Naive thymus-derived CD8-positive, alpha-beta T cell (primary cell): Measurements from ENCODE around the gene OR51E2. TPM values are rescaled to one million over a fixed set of nuclear protein-coding genes. Genes with fewer than 3 reads are reported as not detected.

Experiments used
- ATAC-seq, 2 donors: fragments of 150-1000 bp; cut with Tn5 transposase in 1 of 2; sonication (Bioruptor Pico), chemical (Tn5 transposase) in 1 of 2; 1 replicate in 1 of 2; 2 replicates in 1 of 2; pipeline ENCODE4 v1.10.0; 2021; ENCODE audit warnings: mild to moderate bottlenecking in 2 of 2, moderate library complexity in 2 of 2
- POLR2A ChIA-PET: fragments of 350-600 bp; sonication (Branson Sonifier 250); formaldehyde crosslinking; loops from one replicate; lab custom pipeline; 2021; ENCODE audit warnings: antibody characterized with exemption; lab: Charles Lee
- DNase-seq, 10 donors: peaks; one replicate each; pipeline versions ENCODE4 v3.0.0 to v3.0.0-alpha.2; 2020 to 2022
- H3K27ac Mint-ChIP-seq, 10 donors: one replicate each; pipeline ENCODE4 v1.8.0; 2020 to 2022; ENCODE audit warnings: mild to moderate bottlenecking in 10 of 10, mixed read lengths in 10 of 10, moderate library complexity in 4 of 10, inconsistent platforms in 1 of 10
- H3K27me3 Mint-ChIP-seq, 5 donors: one replicate each; pipeline ENCODE4 v1.8.0; 2021 to 2022; ENCODE audit warnings: mixed read lengths in 5 of 5
- H3K36me3 Mint-ChIP-seq, 3 donors: one replicate each; pipeline ENCODE4 v1.8.0; 2020 to 2022; ENCODE audit warnings: mixed read lengths in 3 of 3, mild to moderate bottlenecking in 2 of 3, inconsistent platforms in 1 of 3
- H3K4me1 Mint-ChIP-seq, 4 donors: one replicate each; pipeline ENCODE4 v1.8.0; 2021 to 2022; ENCODE audit warnings: mixed read lengths in 4 of 4
- H3K4me3 Mint-ChIP-seq, 10 donors: one replicate each; pipeline ENCODE4 v1.8.0; 2020 to 2022; ENCODE audit warnings: mild to moderate bottlenecking in 10 of 10, mixed read lengths in 10 of 10, moderate library complexity in 6 of 10, inconsistent platforms in 1 of 10
- H3K9me3 Mint-ChIP-seq, 9 donors: one replicate each; pipeline ENCODE4 v1.8.0; 2020 to 2022; ENCODE audit warnings: mixed read lengths in 9 of 9, mild to moderate bottlenecking in 3 of 9, inconsistent platforms in 1 of 9, moderate library complexity in 1 of 9
- polyA plus RNA-seq, 3 donors: library from polyadenylated mRNA; unstranded; fragments of 300-500 nt; fragmentation: Illumina TruSeq; gene quantifications; one replicate each; pipeline ENCODE4 v1.2.3, GENCODE V29; 2021
- total RNA-seq, 8 experiments: library from RNA in 2 of 8; stranded (reverse) in 2 of 8; gene quantifications; one replicate each; pipeline ENCODE4 v1.2.3 and lab custom pipeline; 2021 to 2026

OR51E2 gene
- total and polyA plus RNA-seq, 5 experiments from 2014 or later: not detected

GRCh38 chr11:4682623-4683419 is 14.8 kb downstream of the OR51E2 start:
- Mint-ChIP-seq H3K27me3 (peaks cover 0 to 13% (median 7%) of the 10 kb centered on the region in 5 donors), H3K36me3 (no peaks in the 10 kb centered on the region), H3K4me1 (no peaks in the 10 kb centered on the region), H3K27ac (no peak overlapping the region), H3K9me3 (no peaks in the 10 kb centered on the region), H3K4me3 (no peak overlapping the region)
- DNase-seq (no peak), ATAC-seq (no peak)
- POLR2A ChIA-PET: no interaction called here

- POLR2A ChIA-PET: no interaction called here
Observed at GRCh38 chr11:4680341-4680740, 17.3 kb downstream of the OR51E2 start.

GRCh38 chr11:4677948-4678347 is 19.7 kb downstream of the OR51E2 start:
- Mint-ChIP-seq H3K9me3 (no peaks in the 10 kb centered on the region), H3K36me3 (no peaks in the 10 kb centered on the region), H3K4me3 (no peak overlapping the region), H3K27me3 (peaks cover 5 to 32% (median 27%) of the 10 kb centered on the region in 5 donors), H3K27ac (no peak overlapping the region), H3K4me1 (no peaks in the 10 kb centered on the region)
- POLR2A ChIA-PET: no interaction called here
- no peak for ATAC-seq
- no peak for DNase-seq

More at GRCh38 chr11:4680341-4680740, 17.3 kb downstream of the OR51E2 start:
- Mint-ChIP-seq H3K4me1 (no peaks in the 10 kb centered on the region), H3K27ac (no peak overlapping the region), H3K27me3 (peaks cover 0 to 22% (median 12%) of the 10 kb centered on the region in 5 donors), H3K4me3 (no peak overlapping the region), H3K9me3 (no peaks in the 10 kb centered on the region), H3K36me3 (no peaks in the 10 kb centered on the region)
- ATAC-seq (no peak), DNase-seq (no peak)

- Mint-ChIP-seq H3K4me1 (no peaks in the 10 kb centered on the region), H3K27ac (no peak overlapping the region), H3K4me3 (no peak overlapping the region), H3K27me3 (peaks cover 5 to 38% (median 25%) of the 10 kb centered on the region in 5 donors), H3K9me3 (no peaks in the 10 kb centered on the region), H3K36me3 (no peaks in the 10 kb centered on the region)
- no peak for DNase-seq
- POLR2A ChIA-PET: no interaction called here
- ATAC-seq: no peak
Observed at GRCh38 chr11:4673781-4674180, 23.9 kb downstream of the OR51E2 start.

GRCh38 chr11:4672470-4672869 is 25.2 kb downstream of the OR51E2 start:
- Mint-ChIP-seq H3K9me3 (no peaks in the 10 kb centered on the region), H3K4me3 (no peak overlapping the region), H3K4me1 (no peaks in the 10 kb centered on the region), H3K27ac (no peak overlapping the region), H3K27me3 (peaks cover 5 to 38% (median 25%) of the 10 kb centered on the region in 5 donors), H3K36me3 (no peaks in the 10 kb centered on the region)
- POLR2A ChIA-PET: no interaction called here
- DNase-seq (no peak), ATAC-seq (no peak)

GRCh38 chr11:4671741-4672140 is 25.9 kb downstream of the OR51E2 start:
- POLR2A ChIA-PET: no interaction called here
- no peaks in the 10 kb centered on the region for H3K9me3 Mint-ChIP-seq
- ATAC-seq (no peak), DNase-seq (no peak)
- no peaks in the 10 kb centered on the region for H3K36me3 Mint-ChIP-seq
- no peak overlapping the region for H3K4me3 Mint-ChIP-seq
- H3K27me3 Mint-ChIP-seq: peaks cover 5 to 38% (median 24%) of the 10 kb centered on the region in 5 donors
- H3K4me1 Mint-ChIP-seq: no peaks in the 10 kb centered on the region
- no peak overlapping the region for H3K27ac Mint-ChIP-seq

GRCh38 chr11:4665424-4665823 is 32.2 kb downstream of the OR51E2 start:
- no peak for ATAC-seq
- POLR2A ChIA-PET: no interaction called here

GRCh38 chr11:4664786-4665185 is 32.9 kb downstream of the OR51E2 start:
- peaks cover 6 to 26% (median 16%) of the 10 kb centered on the region in 5 donors for H3K27me3 Mint-ChIP-seq
- H3K9me3 Mint-ChIP-seq: no peaks in the 10 kb centered on the region
- H3K36me3 Mint-ChIP-seq: no peaks in the 10 kb centered on the region
- ATAC-seq: no peak
- POLR2A ChIA-PET: no interaction called here
- H3K27ac Mint-ChIP-seq: no peak overlapping the region
- no peak for DNase-seq
- no peaks in the 10 kb centered on the region for H3K4me1 Mint-ChIP-seq
- H3K4me3 Mint-ChIP-seq: no peak overlapping the region

More at GRCh38 chr11:4665424-4665823, 32.2 kb downstream of the OR51E2 start:
- no peak for DNase-seq
- Mint-ChIP-seq H3K36me3 (no peaks in the 10 kb centered on the region), H3K4me1 (no peaks in the 10 kb centered on the region), H3K27me3 (peaks cover 6 to 22% (median 16%) of the 10 kb centered on the region in 5 donors), H3K4me3 (no peak overlapping the region), H3K27ac (no peak overlapping the region), H3K9me3 (no peaks in the 10 kb centered on the region)

GRCh38 chr11:4664183-4664582 is 33.5 kb downstream of the OR51E2 start:
- Mint-ChIP-seq H3K27me3 (peaks cover 5 to 26% (median 14%) of the 10 kb centered on the region in 5 donors), H3K4me1 (no peaks in the 10 kb centered on the region), H3K36me3 (no peaks in the 10 kb centered on the region), H3K27ac (no peak overlapping the region), H3K4me3 (no peak overlapping the region), H3K9me3 (no peaks in the 10 kb centered on the region)
- DNase-seq (no peak), ATAC-seq (no peak)
- POLR2A ChIA-PET: no interaction called here

- Mint-ChIP-seq H3K9me3 (no peaks in the 10 kb centered on the region), H3K36me3 (no peaks in the 10 kb centered on the region), H3K4me1 (no peaks in the 10 kb centered on the region), H3K4me3 (no peak overlapping the region), H3K27ac (no peak overlapping the region), H3K27me3 (peaks cover 5 to 26% (median 16%) of the 10 kb centered on the region in 5 donors)
- POLR2A ChIA-PET: no interaction called here
- ATAC-seq (no peak), DNase-seq (no peak)
Observed at GRCh38 chr11:4662876-4663275, 34.8 kb downstream of the OR51E2 start.

GRCh38 chr11:4658629-4659445 is 38.8 kb downstream of the OR51E2 start:
- H3K36me3 Mint-ChIP-seq: no peaks in the 10 kb centered on the region
- ATAC-seq (no peak), DNase-seq (no peak)
- no peaks in the 10 kb centered on the region for H3K9me3 Mint-ChIP-seq
- peaks cover 10 to 26% (median 16%) of the 10 kb centered on the region in 5 donors for H3K27me3 Mint-ChIP-seq
- H3K4me1 Mint-ChIP-seq: no peaks in the 10 kb centered on the region
- POLR2A ChIA-PET: no interaction called here
- H3K4me3 Mint-ChIP-seq: no peak overlapping the region
- no peak overlapping the region for H3K27ac Mint-ChIP-seq

GRCh38 chr11:4654635-4655369 is 42.9 kb downstream of the OR51E2 start:
- ATAC-seq (no peak), DNase-seq (no peak)
- H3K27ac Mint-ChIP-seq: no peak overlapping the region
- H3K4me1 Mint-ChIP-seq: no peaks in the 10 kb centered on the region
- H3K36me3 Mint-ChIP-seq: no peaks in the 10 kb centered on the region
- H3K9me3 Mint-ChIP-seq: peaks cover 0 to 8% (median 0%) of the 10 kb centered on the region in 9 donors
- H3K4me3 Mint-ChIP-seq: no peak overlapping the region
- POLR2A ChIA-PET: no interaction called here
- H3K27me3 Mint-ChIP-seq: peaks cover 2 to 25% (median 11%) of the 10 kb centered on the region in 5 donors
